K562 (cell line): ENCODE results near the gene WLS. TPM values are rescaled to one million over a fixed set of nuclear protein-coding genes. Genes with fewer than 3 reads are reported as not detected.

Experiments used
- ATAC-seq: fragments of 200-7000 bp; cut with Tn5 transposase; 3 replicates; pipeline ENCODE4 v1.9.1; 2020; ENCODE audit warnings: moderate library complexity
- BruUV-seq: library from RNA; stranded (reverse); fragments of 400-500 nt; replicated peaks from 2 replicates; lab custom pipeline; 2021; lab: Mats Ljungman, UMichigan
- CTCF ChIA-PET: fragments of 300-600 bp; formaldehyde crosslinking; extraction: SDS; loops from one replicate; lab custom pipeline; 2021; ENCODE audit warnings: low intra/inter-chr PET ratio; lab: Yijun Ruan, JAX
- POLR2A ChIA-PET: fragments of 300-600, 350-650 bp; sonication (Branson Sonifier 250); formaldehyde crosslinking; extraction: SDS; loops from one replicate; lab custom pipeline; 2021; ENCODE audit warnings: antibody characterized with exemption, inconsistent platforms; lab: Yijun Ruan, JAX
- DNase-seq, 4 experiments: peaks; one replicate each; pipeline versions ENCODE4 v3.0.0 to v3.0.0-alpha.2; 2011 to 2018; ENCODE audit warnings: low spot score in 3 of 4, mixed read lengths in 3 of 4; ENCODE audit errors: extremely low read depth in 1 of 4
- FAIRE-seq: peaks from 2 replicates; lab custom pipeline; 2011; peaks lifted over from hg19 to GRCh38; lab: Jason Lieb, UNC
- H2AFZ ChIP-seq: 2 replicates; pipeline ENCODE4 v1.6.0; 2011; ENCODE audit warnings: low read depth, low read length, control low read depth, inconsistent platforms
- H3K27ac ChIP-seq: fragments of 200-600 bp; 3 replicates; pipeline ENCODE4 v1.8.0; 2011; ENCODE audit warnings: low read depth, mild to moderate bottlenecking, control low read depth, inconsistent platforms, low read length, moderate library complexity, mixed read lengths; ENCODE audit errors: extremely low read depth
- H3K27me3 ChIP-seq, 2 experiments: fragments of 300-600 bp in 1 of 2; 2 replicates in 1 of 2; 3 replicates in 1 of 2; pipeline versions ENCODE4 v1.6.0 to v1.8.0; 2011; ENCODE audit warnings: inconsistent platforms in 2 of 2, low read length in 2 of 2, mild to moderate bottlenecking in 1 of 2, mixed read lengths in 1 of 2, moderate library complexity in 1 of 2; ENCODE audit not compliant: control insufficient read depth in 2 of 2, insufficient read depth in 2 of 2
- H3K36me3 ChIP-seq: fragments of 300-600 bp; 3 replicates; pipeline ENCODE4 v1.8.0; 2011; ENCODE audit warnings: mild to moderate bottlenecking, low read length, inconsistent platforms; ENCODE audit not compliant: control insufficient read depth, insufficient read depth
- H3K4me1 ChIP-seq, 2 experiments: fragments of 200-600 bp in 1 of 2; replicated peaks in 1 of 2; 2 replicates in 1 of 2; 3 replicates in 1 of 2; pipeline versions ENCODE4 v1.5.1 to v1.8.0; 2011; ENCODE audit warnings: inconsistent platforms in 2 of 2, low read length in 2 of 2, mild to moderate bottlenecking in 1 of 2, mixed read lengths in 1 of 2, moderate library complexity in 1 of 2; ENCODE audit not compliant: control insufficient read depth in 2 of 2, insufficient read depth in 2 of 2
- H3K4me2 ChIP-seq: 2 replicates; pipeline ENCODE4 v1.6.1; 2011; ENCODE audit warnings: low read length, control low read depth, inconsistent platforms, mixed read lengths; ENCODE audit not compliant: insufficient read depth
- H3K4me3 ChIP-seq: fragments of 200-600 bp; sonication (generic), shearing (Covaris generic); 2 replicates; pipeline ENCODE4 v1.5.1; 2016; ENCODE audit warnings: control low read depth, inconsistent platforms
- H3K79me2 ChIP-seq: fragments of 200-600 bp; 3 replicates; pipeline ENCODE4 v1.8.0; 2011; ENCODE audit warnings: low read length, inconsistent platforms; ENCODE audit not compliant: control insufficient read depth, insufficient read depth
- H3K9ac ChIP-seq, 2 experiments: 2 replicates each; pipeline versions ENCODE4 v1.6.0 to v1.6.1; 2011; ENCODE audit warnings: low read depth in 2 of 2, low read length in 2 of 2, control low read depth in 1 of 2, inconsistent platforms in 1 of 2, mild to moderate bottlenecking in 1 of 2, mixed read lengths in 1 of 2; ENCODE audit not compliant: insufficient read depth in 1 of 2
- H3K9me1 ChIP-seq: one replicate; pipeline ENCODE4 v1.6.0; 2011; ENCODE audit warnings: inconsistent platforms, mild to moderate bottlenecking, low read length, moderate library complexity; ENCODE audit not compliant: control insufficient read depth, insufficient read depth
- H3K9me3 ChIP-seq: replicated peaks from 2 replicates; pipeline ENCODE4 v1.5.1; 2011; ENCODE audit warnings: low read depth, low read length, inconsistent platforms; ENCODE audit not compliant: control insufficient read depth, insufficient read depth
- H4K20me1 ChIP-seq: replicated peaks from 2 replicates; pipeline ENCODE4 v1.6.1; 2011; ENCODE audit warnings: low read length, inconsistent platforms, mixed read lengths; ENCODE audit not compliant: control insufficient read depth, insufficient read depth
- CBX8 ChIP-seq: fragments of 200-600 bp; sonication (generic); IDR thresholded peaks from 2 replicates; pipeline ENCODE4 v1.6.1; 2012; ENCODE audit warnings: borderline replicate concordance, mixed run types, low read depth, mild to moderate bottlenecking, moderate library complexity, mixed read lengths, low read length, control low read depth, inconsistent platforms; ENCODE audit not compliant: poor library complexity, severe bottlenecking; ENCODE audit errors: extremely low read depth
- CHD2 ChIP-seq: IDR thresholded peaks from 2 replicates; pipeline ENCODE4 v1.6.1; 2011; ENCODE audit warnings: low read depth, low read length
- DNMT1 ChIP-seq: fragments of 450-650 bp; IDR thresholded peaks from 2 replicates; pipeline ENCODE4 v1.6.1; 2016; ENCODE audit warnings: antibody characterized with exemption, mild to moderate bottlenecking
- HLTF ChIP-seq: fragments of 450-650 bp; IDR thresholded peaks from 2 replicates; pipeline ENCODE4 v1.6.1; 2016
- PYGO2 ChIP-seq: fragments of 450-650 bp; IDR thresholded peaks from 2 replicates; pipeline ENCODE4 v1.6.1; 2016; ENCODE audit warnings: mild to moderate bottlenecking, missing genetic modification characterization, moderate library complexity, missing compliant biosample characterization
- RHOXF2B ChIP-seq: fragments of 250-450 bp; sonication (Bioruptor Pico); conservative IDR thresholded peaks from 2 replicates; pipeline ENCODE4 v1.5.1; 2021
- WHSC1 ChIP-seq: IDR thresholded peaks from one replicate; pipeline ENCODE4 v1.6.1; 2012; ENCODE audit warnings: low read length, control low read depth, inconsistent platforms
- ZNF232 ChIP-seq: sonication (generic); formaldehyde crosslinking; IDR thresholded peaks from 2 replicates; pipeline ENCODE4 v1.8.0; 2022; ENCODE audit warnings: mild to moderate bottlenecking, missing genetic modification reagents
- ZNF24 ChIP-seq: fragments of 450-650 bp; IDR thresholded peaks from 2 replicates; pipeline ENCODE4 v1.6.1; 2016
- ZNF583 ChIP-seq: fragments of 250-450 bp; sonication (Bioruptor Pico); IDR thresholded peaks from 2 replicates; pipeline ENCODE4 v1.4.0; 2020
- ZNF644 ChIP-seq: fragments of 200-800 bp; sonication (Bioruptor generic); IDR thresholded peaks from 2 replicates; pipeline ENCODE4 v1.6.1; 2016; ENCODE audit warnings: low read depth, missing genetic modification characterization, missing compliant biosample characterization
- WGBS: fragments of 100-300 bp; shearing (Covaris generic); methylation state at CpG from one replicate; pipeline ENCODE4 v1.1.6; 2016; ENCODE audit warnings: low coverage, mixed read lengths; ENCODE audit not compliant: insufficient coverage; ENCODE audit errors: missing lambda C conversion rate; 5-methylcytosine and 5-hydroxymethylcytosine counted together
- in situ Hi-C: fragments of 300-500 bp; cut with MboI; formaldehyde crosslinking; loops from 4 replicates; pipeline ENCODE4 v1.15.0; 2018; ENCODE audit warnings: inconsistent platforms, mixed read lengths
- intact Hi-C: fragments of 100-400 bp; cut with micrococcal nuclease; formaldehyde crosslinking; loops from 2 replicates; pipeline ENCODE4 v1.14.2; 2022
- polyA plus RNA-seq, 8 experiments: library from polyadenylated mRNA; depleted of rRNA in 4 of 8; stranded (reverse) in 5 of 8; unstranded in 3 of 8; fragments of >200 nt; fragmentation: Nextera tagmentation in 2 of 8; fragmentation: Illumina TruSeq in 1 of 8; extraction: Ambion mirVana in 2 of 8; extraction: Trizol in 1 of 8; gene quantifications; 2 replicates each; pipeline versions ENCODE4 v1.2.1 to v1.2.3, GENCODE V29; 2011 to 2014; ENCODE audit warnings: inconsistent platforms in 1 of 8, missing spikeins in 1 of 8
- total RNA-seq, 7 experiments: library from RNA; depleted of rRNA in 6 of 7; stranded (reverse); fragments of >200 nt in 6 of 7; fragmentation: Illumina TruSeq in 2 of 7; extraction: Trizol in 2 of 7; gene quantifications; 2 replicates each; pipeline versions ENCODE4 v1.2.1 to v1.2.3, GENCODE V29; 2011 to 2021; ENCODE audit warnings: low replicate concordance in 1 of 7
- TF ChIP-seq, protein P1 (sequence below), 2 experiments: IDR thresholded peaks; 2 replicates each; pipeline ENCODE4 v1.6.1; 2012; ENCODE audit warnings: improper control_type of control experiment in 2 of 2, low read depth in 2 of 2, low read length in 2 of 2, borderline replicate concordance in 1 of 2
- TF ChIP-seq, protein P2 (sequence below): fragments of 250-450 bp; sonication (Bioruptor Pico); IDR thresholded peaks from 2 replicates; pipeline ENCODE4 v1.5.0; 2020; ENCODE audit warnings: mild to moderate bottlenecking

Gene WLS
- total and polyA plus RNA-seq, 9 of the 15 experiments (the other 6 are each of a cell fraction or from before 2014, with no cell fraction given): 0.47 TPM; not detected in 8

DNA sequence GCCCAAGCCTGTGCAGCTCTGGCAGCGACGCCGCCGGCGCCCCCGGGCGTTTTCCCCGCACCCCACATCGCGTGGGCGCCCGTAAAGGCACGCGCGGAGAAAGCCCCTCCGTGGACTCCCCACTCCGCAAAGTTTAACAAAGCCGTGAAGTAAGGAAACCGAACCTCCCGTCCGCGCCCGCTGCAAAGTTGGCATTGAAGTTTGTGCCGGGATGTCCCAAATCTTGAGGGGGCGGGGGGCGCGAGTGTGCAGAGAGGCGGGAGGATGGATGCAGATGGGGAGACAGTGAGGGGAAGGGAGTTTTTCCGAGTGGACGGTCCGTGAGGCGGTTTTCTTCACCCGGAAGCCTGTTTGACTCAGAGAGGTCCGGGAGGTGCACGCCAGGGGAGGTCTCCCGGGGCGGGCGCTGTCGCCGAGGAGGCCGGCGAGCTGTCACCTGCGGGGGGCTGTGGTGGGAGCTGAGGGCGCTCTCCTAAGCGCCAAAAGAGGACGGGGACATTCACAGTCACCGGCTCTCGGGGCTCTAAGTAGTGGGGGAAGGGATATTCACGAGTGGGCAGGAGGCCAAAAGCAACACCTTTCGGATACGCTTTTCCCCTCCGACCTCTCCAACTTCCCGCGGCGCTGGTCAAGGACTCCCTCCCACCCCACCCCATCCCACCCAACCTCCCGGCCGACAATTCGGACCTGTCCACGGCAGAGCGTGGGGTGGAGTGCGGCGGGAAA is 1.3 kb downstream of the WLS start:
- no peak for TF ChIP-seq CBX8
- TF ChIP-seq DNMT1: no peak
- no peak for TF ChIP-seq HLTF
- TF ChIP-seq, all 486 proteins: peak for 0
- H3K9ac ChIP-seq: no peak overlapping the region
- in situ Hi-C loops: no loop called here
- H3K36me3 ChIP-seq: no peaks in the 10 kb centered on the region
- BruUV-seq: no TSS peak
- H3K9me1 ChIP-seq: no peaks in the 10 kb centered on the region
- intact Hi-C loops: no loop called here
- H3K4me3 ChIP-seq: no peak overlapping the region
- POLR2A ChIA-PET: interaction anchor here (0.6 kb wide), 1 partner anchor 1585 kb away, joined by 4 read pairs; no protein-coding TSS in a partner anchor
- H3K4me1 ChIP-seq: no peaks in the 10 kb centered on the region; a peak in 2 of 5 replicates
- H3K79me2 ChIP-seq: no peaks in the 10 kb centered on the region
- H3K9me3 ChIP-seq: no peaks in the 10 kb centered on the region
- FAIRE-seq (no peak), DNase-seq (no peak), ATAC-seq (no peak)
- H3K4me2 ChIP-seq: no peak overlapping the region
- H2AFZ ChIP-seq: no peak overlapping the region
- peaks cover 18 to 28% of the 10 kb centered on the region in 2 experiments; a peak in 3 of 5 replicates for H3K27me3 ChIP-seq
- WGBS: 11% methylated on average over 51 of the region's 62 CpGs
- CTCF ChIA-PET: no interaction called here
- H3K27ac ChIP-seq: no peak overlapping the region
- H4K20me1 ChIP-seq: no peaks in the 10 kb centered on the region

DNA sequence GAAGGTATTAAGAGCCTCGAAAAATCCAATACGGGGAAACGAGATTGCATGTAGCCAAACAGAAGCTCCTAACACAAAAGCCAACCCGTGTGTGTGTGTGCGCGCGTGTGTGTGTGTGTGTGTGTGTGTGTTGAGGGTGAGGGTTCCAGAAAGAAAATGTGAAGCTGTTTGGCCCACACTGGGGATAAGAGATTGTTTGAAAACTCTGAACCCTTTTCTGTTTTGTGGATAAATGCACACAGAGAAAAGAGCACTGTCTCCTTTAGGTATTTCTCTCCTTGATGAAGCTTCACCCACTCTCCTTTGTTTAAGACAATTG is 1.9 kb downstream of the WLS start:
- no TSS peak for BruUV-seq
- ChIA-PET POLR2A (no interaction called here), CTCF (no interaction called here)
- no peaks in the 10 kb centered on the region; a peak in 2 of 5 replicates for H3K4me1 ChIP-seq
- DNase-seq: no peak
- in situ Hi-C loops (no loop called here), intact Hi-C loops (no loop called here)
- no peak overlapping the region for H2AFZ ChIP-seq
- H3K9me1 ChIP-seq: no peaks in the 10 kb centered on the region
- no peak overlapping the region for H3K27ac ChIP-seq
- no peaks in the 10 kb centered on the region for H3K79me2 ChIP-seq
- ATAC-seq: no peak
- H3K9me3 ChIP-seq: no peaks in the 10 kb centered on the region
- H3K4me2 ChIP-seq: no peak overlapping the region
- H4K20me1 ChIP-seq: no peaks in the 10 kb centered on the region
- H3K9ac ChIP-seq: no peak overlapping the region
- FAIRE-seq: no peak
- no peaks in the 10 kb centered on the region for H3K36me3 ChIP-seq
- no peak overlapping the region for H3K4me3 ChIP-seq
- 0% methylated on average over 7 of the region's 7 CpGs for WGBS
- H3K27me3 ChIP-seq: peaks cover 18 to 28% of the 10 kb centered on the region in 2 experiments; a peak in 3 of 5 replicates
- no peak for TF ChIP-seq PYGO2 (tag)
- TF ChIP-seq, protein P1, sequence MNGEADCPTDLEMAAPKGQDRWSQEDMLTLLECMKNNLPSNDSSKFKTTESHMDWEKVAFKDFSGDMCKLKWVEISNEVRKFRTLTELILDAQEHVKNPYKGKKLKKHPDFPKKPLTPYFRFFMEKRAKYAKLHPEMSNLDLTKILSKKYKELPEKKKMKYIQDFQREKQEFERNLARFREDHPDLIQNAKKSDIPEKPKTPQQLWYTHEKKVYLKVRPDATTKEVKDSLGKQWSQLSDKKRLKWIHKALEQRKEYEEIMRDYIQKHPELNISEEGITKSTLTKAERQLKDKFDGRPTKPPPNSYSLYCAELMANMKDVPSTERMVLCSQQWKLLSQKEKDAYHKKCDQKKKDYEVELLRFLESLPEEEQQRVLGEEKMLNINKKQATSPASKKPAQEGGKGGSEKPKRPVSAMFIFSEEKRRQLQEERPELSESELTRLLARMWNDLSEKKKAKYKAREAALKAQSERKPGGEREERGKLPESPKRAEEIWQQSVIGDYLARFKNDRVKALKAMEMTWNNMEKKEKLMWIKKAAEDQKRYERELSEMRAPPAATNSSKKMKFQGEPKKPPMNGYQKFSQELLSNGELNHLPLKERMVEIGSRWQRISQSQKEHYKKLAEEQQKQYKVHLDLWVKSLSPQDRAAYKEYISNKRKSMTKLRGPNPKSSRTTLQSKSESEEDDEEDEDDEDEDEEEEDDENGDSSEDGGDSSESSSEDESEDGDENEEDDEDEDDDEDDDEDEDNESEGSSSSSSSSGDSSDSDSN (IDR thresholded peaks at IDR 0.05; ENCODE audit: borderline replicate concordance in 1 of 2, low read depth in 2 of 2, low read length in 2 of 2): no peak
- no peak for TF ChIP-seq CHD2
- TF ChIP-seq ZNF24: no peak
- TF ChIP-seq ZNF644 (tag): no peak
- TF ChIP-seq WHSC1: no peak
- no peak for TF ChIP-seq ZNF232 (CRISPR knock-in tag)
- no peak for TF ChIP-seq ZNF583 (CRISPR knock-in tag)
- no peak for TF ChIP-seq RHOXF2B
- TF ChIP-seq, protein P2, sequence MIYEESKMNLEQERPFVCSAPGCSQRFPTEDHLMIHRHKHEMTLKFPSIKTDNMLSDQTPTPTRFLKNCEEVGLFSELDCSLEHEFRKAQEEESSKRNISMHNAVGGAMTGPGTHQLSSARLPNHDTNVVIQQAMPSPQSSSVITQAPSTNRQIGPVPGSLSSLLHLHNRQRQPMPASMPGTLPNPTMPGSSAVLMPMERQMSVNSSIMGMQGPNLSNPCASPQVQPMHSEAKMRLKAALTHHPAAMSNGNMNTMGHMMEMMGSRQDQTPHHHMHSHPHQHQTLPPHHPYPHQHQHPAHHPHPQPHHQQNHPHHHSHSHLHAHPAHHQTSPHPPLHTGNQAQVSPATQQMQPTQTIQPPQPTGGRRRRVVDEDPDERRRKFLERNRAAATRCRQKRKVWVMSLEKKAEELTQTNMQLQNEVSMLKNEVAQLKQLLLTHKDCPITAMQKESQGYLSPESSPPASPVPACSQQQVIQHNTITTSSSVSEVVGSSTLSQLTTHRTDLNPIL (CRISPR knock-in tag): no peak
